Ecto neural progenitor cell (in vitro differentiated cells): ENCODE measurements around the gene MAPKAPK3.

Experiments used
- DNase-seq: peaks from one replicate; pipeline ENCODE4 v3.0.0-alpha.2; 2018; ENCODE audit warnings: low spot score

MAPKAPK3 gene

DNA sequence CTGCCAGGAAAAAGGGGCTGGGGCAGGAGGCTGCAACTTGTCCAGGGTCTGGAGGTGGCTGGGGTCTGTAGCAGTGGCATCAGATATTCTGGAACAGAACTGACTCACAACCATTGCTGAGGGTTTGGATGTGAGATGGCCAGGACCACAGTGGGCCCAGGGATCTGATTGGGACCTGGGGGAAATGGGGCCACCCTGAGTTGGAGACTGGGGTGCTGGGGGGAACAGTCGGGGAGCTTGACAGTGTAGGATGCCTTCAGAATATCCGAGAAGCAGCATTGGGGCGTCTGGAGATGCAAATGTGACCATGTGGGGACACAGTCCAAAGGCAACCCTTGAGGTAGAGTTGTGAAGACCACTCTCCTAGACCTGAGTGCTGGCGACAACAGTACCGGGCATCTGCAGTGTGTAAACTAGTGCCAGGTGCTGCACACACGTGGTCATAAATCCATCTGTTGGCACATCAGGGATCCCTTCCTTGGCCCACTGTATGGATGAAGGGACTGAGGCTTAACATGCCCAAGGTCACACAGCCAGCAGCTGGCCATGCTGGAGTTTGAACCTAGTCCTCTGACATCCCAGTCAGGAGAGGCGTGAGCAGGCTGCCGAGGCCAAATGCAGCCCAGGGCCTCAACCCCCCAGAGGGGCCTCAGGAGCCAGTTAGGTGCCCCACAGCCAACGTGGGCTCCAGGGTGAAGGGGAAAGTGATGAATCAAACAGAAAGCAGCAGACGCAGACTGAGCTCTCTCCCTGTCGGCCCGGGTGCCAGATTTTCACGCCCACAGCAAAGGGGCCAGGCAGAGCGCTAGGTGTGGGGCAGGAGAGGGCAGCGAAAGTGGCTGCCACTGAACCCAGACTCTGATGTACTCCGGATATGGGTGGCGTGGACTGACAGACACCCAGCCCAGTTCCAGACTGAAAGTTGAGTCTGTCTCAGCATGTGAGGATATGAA lies 28.9 kb upstream of the MAPKAPK3 start:
- DNase-seq = no peak

DNA sequence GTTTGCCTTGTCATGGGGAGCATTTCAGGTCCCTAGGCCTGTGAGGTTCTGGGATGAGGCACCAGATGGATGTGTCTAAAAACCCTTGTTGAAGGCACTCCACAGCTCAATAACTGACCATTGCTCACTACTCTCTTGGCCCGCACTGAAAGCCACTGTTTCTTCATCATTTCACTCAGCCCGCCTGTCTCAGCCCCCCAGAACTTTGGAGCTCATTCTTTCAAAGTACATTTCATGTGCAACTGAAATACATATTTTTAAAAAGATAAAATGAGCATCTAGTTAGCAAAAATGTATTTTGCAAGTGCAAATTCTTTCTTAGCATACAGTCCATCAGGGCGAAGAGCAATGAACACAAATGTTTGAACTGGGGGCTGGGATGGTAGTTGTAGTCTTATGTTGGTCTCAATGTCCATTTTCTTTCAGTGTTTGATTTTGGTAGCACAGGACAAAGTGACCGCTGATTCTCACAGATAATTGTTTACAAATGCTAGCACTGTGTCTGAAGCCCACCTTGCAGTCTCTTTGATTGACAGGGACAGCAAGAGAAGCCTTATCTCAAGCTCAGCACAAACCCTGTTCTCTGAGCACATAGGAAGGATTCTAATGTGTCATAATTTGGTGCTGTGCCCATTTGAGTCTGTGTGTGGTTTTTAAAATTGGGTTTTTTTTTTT lies 28.1 kb upstream of the MAPKAPK3 start:
- no peak for DNase-seq

DNA sequence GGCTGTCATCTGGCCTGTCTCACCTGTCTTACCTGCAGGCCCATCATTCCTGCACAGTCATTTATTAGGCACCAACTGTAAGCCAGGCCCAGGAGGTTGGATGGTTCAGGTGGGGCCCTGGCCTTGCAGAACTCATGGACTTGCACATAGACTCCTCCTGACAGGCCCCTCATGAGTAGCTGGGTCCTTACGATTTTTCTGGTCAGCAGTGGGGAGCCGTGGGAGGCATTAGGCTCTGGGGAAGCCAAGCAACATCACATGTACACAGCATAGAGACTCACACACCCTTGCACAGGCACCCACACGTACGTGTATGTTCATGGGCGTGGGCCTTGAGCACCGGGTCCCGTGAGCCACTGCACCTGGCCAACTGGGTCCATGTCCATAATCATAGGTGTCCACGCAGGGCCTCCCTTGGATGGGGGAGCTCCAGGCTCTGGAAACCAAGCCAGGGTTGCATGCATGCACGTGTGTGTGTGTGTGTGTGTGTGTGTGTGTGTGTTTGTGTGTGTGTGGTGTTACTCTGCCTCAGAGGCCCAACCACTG lies 25.7 kb upstream of the MAPKAPK3 start:
- no peak for DNase-seq

DNA sequence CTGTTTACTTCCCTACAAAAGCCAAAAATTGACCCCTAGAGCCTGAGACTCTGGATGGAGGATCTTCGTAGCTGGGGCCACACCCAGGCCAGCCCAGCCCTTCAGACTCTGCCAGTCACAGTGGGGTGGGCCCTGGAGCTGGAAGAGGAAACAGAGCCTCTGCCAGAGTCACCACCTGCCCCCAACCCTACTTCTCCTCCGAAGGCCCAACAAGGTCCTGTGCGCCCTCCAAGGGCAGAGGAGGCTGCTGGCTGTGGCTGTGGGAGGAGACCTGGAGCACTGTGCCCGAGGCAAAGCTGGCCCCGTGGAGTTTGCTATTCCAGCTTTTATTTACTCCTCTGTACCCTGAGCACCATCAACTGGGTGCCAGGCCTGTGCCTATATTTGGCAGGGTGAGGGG lies 24.4 kb upstream of the MAPKAPK3 start:
- DNase-seq = no peak

DNA sequence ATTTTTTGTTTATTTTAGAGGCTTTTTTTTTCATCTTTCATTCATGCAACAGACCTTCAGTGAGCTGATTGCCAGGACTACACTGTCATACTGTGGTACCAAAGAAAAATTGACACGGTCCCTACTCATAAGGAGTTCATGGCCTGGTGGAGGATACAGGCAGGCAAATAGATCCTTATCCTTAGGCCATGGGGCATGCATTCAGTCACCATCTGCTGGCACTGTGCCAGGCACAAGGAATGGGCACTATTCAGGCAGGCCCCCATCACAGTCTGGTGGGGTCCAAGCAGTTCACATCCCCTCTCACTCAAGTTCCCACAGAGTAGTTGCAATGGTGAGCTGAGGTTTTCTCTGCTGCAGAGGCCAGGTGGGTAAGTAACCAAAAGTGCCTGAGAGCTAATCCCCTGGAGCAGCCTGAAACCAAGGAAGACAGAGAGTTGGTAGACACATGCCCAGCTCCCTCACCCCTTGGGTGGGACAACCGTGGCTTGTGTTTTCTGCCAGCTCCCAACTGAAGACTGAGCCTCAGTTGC lies 22.6 kb upstream of the MAPKAPK3 start:
- no peak for DNase-seq

DNA sequence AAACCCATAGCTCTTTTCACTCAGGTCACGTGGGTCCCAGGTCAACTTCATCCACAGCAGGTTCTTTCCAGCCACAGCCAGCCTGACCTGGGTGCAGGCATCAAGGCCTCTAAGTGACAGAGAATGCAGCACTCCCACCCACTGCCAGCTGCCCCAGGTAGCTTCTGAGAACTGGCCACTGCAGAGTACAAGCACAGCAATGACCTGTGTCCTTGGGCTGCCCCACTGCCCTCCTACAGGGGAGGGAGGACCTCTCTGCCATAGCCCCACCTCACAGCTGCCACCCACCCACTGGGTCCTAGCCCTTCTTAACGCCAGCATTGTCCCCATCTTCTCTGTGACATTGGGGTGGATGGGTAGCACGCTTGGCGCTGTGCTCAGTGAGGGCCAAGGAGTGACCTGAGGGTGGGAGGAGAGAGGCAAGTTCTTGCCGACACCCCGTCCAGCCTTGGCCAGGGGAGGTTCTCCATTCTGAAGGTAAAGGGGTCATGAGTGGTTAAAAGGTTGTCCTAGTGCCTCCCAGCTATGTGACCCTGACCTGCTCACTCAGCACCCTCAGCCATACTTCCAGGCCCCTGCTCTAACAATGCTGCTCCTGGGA lies 17.7 kb upstream of the MAPKAPK3 start:
- DNase-seq = no peak

DNA sequence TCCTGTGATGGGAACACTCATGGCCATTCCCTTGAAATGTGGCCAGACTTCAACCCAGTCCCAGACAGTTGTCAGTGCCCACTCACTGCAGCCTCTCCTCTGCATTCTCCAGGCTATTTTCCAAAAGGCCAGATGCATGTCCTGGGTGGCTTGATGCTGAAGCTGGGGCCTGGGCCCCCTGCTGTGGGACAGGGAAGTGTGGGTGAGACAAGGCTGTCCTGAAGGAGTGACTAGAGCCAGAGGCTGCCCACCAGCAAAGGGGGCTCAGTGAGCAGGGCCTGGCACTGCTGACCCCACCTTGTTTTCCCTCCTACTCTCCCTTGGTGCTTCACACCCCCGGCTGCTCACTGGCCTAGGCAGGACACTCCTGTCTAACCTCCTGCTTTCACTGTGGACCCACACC lies 17.2 kb upstream of the MAPKAPK3 start:
- DNase-seq = no peak

DNA sequence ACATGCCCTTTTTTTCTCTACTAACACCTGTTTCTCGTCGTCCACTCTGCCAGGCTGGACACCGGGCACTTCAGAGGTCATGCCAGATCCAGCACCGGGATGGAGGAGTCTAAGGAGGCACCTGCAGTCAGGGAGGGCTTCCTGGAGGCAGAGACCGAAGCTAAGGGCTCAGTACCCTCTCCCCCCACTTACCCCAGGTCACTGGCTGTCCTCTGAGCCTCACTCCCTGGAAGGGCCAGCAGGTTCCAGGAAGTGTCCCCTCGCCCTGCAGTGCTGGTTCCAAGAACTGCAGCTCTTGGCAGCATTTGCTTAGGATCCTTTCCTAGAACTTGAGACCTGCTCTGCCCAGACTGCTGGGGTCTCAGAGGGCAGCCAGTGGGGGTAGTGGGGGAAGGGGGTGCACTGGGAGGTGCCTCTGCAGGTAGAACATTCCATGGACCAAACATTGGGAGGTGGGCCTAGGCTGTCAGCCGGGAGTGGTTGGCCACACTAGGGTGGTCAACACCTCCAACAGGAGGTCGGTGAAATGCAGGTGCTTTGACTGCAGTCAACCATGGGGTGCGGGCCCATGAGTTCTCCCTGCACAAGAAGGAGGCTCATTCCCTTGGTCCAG lies 16.7 kb upstream of the MAPKAPK3 start:
- DNase-seq = no peak

DNA sequence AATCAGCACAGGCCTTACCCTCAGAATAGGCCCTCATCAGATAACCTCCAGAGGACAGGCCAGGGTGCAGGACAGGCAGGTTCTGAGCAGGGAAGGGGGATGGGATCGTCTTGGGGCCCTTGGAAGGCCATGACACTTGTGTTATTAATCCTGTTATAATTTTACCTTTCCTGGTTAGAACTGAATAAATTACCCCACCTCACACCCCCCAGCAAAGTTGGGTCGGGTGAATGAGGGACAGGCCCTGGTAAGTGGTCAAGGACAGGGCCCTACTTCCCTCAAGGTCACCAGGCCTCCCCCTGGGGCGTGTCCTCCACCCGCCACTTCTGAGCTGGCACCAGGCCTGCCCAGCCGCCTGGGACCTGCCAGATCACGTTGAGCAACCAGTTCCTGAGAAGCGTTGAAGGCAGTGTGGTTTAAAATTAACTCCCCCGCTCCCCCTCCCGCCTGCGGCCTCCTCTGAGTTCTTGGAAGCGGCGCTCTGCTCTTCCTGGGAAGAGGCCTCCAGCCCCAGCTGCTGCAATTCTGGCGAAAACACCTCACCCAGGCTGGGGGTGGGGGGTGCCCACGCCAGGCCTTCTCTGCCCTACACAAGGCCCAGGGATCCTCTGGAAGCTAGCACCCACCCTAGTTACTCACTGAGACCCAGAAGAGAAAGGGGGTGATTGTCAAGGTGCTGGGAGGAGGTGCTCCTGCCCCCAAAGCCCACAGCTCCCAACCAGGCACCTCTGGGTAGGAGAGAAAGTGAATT lies 15.9 kb upstream of the MAPKAPK3 start:
- no peak for DNase-seq

DNA sequence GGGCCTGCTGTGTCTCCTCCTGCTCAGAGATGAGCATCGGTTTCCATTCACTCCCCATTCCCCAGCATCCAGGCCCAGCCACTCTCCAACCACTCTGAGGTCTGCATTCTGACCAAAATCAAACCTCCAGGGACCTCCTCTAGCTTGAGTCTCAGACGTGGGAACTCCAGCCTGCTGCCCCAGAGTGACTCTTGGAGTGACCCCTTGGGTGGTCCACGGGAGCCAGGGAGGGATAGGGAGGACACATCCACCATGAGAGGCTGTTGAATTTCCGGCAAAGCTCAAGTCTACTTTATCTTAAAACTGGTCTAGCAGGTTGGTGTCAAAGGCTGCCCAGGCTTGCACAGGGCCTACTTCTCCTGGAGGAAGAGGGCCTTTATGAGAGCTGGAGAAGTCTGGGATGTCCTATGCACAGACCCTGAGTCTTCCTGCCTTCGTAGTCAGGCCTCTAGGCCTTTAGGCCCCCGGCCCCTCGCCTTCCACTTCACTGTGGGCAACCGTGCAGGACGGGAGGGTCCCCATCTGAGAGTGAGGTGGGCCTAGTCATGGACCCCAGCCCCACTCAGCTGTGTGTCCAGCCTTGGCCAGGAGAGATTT lies 14.3 kb upstream of the MAPKAPK3 start:
- DNase-seq = no peak

DNA sequence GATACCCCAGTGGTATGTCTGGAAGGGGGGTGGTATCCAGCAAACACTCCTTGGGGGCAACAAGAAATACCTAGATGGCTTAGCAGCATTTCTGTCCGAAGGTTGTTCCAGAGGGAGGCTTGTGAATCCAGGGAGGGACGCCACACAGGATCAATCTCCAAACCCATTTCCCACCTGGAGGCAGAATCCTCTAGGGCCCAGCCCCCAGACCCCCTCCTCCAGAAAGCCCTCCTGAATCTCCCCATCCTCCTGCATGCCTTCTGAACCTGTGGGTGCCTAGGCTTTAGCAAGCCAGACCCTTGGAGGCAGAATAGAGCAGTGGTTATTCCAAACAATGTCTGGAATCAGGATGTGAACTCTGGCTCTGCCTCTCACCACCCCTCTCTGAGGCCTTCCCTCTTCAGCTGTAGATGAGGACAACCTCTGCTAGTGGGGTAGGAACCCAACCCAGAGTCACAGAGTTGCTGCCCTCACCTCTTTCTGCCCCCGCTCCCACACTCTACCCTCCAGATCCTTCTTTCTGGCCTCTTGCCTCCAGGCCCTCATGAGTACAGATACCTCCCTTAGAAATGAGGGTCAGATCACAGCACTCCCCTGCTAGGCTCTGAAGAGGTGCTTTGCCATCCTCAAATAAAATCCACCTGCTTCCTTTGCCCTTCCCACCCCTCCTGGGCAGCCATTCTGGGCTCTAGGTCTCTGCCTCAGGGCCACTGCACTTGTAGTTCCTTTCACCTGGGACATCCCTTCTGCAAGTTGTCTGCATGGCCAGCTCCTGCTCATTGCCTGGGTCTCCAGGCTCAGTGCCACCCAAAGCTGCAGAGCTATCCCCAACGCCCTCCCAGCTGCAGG lies 13.5 kb upstream of the MAPKAPK3 start:
- DNase-seq = no peak

DNA sequence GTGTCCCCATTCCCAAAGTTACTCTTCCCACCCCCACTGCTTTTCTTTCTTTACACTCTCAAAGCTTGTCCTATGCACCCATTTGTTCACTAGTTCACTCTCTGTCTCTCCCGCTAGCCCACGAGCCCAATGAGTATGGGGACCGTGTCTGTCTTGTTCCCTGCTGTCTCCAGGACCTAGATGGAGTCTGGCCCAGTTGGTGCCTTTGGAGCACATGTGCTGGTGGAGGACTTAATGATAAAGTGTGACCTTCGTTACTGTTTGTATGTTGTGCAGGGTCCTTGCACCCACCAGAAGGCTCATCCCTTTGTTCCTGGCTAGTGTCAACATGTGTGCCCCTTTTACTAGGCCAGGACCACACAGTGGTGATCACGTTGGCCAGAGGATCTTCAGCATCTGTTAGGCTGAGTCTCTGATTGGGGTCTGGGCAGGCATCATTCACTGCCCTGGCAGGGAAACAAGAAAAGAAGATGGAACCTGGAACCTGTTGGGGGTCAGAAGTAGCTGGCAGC lies 12.8 kb upstream of the MAPKAPK3 start:
- no peak for DNase-seq

DNA sequence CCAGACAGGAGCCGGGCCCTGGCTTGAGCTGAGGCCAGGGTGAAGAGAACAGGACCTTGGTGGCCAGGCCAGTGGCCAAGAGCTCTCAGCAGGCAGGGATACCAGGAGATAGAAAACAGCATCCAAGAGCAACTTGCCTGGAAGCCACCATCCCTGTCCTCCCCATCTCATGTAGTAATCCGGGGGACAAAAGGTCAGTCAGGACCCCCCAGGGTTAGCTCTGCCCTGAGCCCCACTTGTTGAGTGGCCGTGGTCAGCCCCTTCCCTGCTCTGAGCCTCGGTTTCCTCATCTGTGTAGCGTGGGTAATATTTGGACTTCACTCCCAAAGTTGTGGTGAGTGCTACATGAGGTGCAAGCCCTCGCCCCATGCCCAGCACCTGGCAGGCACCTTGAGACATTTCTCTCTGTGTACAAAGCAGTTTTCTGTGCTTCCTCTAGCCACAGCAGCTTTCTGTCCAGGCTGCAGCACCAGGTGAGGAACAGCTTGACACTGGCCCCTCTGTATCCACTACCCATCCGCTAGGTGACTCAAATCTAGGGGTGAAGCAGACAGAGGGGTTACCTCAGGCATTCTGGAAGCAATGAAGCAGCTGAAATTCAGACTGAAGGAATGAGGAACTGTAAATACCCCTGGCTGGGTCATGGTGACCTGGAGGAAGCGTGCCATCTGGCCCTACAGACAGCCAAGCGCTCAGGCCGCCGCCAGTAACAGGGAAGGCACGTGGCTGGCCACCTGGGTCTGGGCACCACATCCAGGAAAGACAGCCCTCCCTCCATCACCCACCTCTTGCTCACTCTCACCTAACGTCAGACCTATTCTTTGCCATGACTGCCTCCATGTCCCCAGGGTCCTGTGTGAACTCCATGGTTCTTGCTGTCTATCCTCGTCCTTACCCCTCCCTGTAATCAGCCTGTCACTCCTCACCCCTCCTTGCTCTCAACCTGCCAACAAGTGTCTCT lies 12.0 kb upstream of the MAPKAPK3 start:
- no peak for DNase-seq

DNA sequence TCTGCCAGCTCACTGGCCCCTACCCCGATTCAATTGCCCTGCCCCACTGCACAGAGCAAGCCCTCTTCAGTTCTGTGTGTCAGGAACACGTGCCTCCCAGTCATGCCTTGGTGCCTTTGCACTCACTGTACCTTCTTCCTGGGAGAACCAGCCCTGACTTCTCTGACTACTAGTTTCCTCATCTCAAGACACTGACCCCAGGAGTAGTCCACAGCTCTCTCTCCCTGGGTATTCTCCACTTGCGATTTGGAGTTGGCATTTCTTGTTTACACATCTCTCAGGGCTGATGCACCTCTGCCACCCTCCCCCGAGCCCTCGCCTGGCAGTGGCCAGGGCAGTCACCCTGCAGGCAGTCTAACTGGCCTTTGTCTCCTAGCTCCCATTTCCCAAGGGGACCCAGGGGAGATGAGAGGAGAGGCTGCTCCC lies 11.0 kb upstream of the MAPKAPK3 start:
- no peak for DNase-seq

DNA sequence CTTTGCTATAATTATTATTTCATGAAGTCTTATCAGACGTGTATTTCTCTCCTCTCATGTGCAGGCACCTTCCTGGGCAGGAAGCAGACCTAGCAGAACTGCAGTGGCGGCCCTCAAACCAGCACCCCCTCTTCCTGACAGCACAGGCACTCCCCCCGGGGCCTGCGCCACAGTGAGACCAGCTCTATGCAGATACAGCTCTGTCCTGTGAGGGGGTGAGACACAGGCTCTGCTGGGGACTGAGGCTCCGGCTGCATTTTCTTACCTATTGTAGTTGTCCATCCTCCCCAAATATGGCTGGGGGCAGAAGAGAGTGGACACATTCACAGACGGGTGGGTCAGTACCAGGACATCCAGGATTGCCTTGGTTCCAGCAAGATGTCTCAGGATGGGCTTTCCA lies 10.4 kb upstream of the MAPKAPK3 start:
- DNase-seq = no peak

DNA sequence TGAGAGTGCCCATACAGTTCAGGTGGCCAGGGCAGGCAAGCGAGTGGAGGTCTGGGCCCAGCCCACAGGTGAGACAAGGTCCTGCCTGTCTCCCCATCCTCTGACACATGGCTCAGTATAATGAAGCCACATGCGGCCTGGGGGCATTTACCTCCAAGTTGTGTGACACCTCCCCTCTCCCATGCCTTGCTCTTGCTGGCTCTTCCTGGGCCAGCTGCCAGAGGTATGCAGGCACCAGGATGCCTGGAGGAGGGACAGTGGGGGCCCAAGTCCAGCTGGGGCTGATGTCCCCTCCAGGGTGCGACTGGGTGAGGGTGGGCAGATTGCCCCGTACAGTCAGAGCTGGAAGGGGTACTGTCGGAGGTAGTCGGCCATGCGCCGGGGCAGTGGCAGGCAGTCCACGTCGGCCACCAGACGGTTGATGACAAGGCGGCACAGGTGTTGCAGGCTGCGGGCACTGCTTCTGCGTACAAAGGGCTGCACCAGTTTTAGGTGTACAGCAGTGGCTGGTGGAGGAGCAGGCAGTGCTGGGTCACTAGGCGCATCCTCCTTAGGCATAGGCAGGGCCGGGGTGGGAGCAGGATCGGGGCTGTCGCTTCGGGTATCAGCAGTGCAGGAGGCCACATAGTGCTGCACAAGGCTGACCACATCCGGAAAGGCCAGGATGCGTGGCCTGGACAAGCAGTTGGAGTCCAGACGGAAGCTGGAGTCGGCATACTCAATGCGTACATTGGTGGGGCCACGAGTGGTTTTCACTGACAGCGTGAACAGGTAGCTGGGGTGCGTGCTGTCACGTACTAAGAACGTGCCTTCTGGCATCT lies 9.5 kb upstream of the MAPKAPK3 start:
- no peak for DNase-seq

DNA sequence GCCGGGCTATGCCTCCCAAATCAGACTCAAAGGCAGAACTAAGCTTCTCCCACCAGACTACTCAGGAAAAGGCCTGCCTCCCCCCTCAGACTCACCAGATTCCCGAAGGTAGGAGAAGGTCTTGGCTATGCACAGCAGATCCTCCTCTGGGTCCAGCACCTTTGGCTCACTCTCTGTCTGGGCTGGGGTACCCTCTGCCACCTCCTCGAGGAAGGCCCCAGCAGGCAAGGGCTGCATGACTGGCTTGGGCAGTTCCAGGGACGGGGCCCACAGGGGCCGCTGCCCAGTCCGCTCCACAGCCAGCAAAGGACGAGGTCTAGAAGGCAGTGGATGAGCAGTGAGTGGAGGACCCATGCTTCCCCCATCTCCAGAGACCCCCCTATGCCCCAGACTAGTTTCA lies 8.7 kb upstream of the MAPKAPK3 start:
- DNase-seq = no peak
